Thyroid gland (tissue), 4 donors: Measurements from ENCODE around the gene FST. TPM values are rescaled to one million over a fixed set of nuclear protein-coding genes. Genes with fewer than 3 reads are reported as not detected.

Experiments used
- DNase-seq, 2 donors: peaks; one replicate each; pipeline ENCODE4 v3.0.0-alpha.2; 2019
- H3K27ac ChIP-seq, 3 donors: fragments of 200-600 bp; sonication (generic); 1 replicate in 2 of 3; 2 replicates in 1 of 3; pipeline ENCODE4 v1.5.1; 2016 to 2019; ENCODE audit warnings: mild to moderate bottlenecking in 1 of 3, moderate library complexity in 1 of 3
- H3K27me3 ChIP-seq: fragments of 200-600 bp; sonication (generic); one replicate; pipeline ENCODE4 v1.5.1; 2019
- H3K36me3 ChIP-seq, 2 donors: fragments of 200-600 bp; sonication (generic); one replicate each; pipeline ENCODE4 v1.5.1; 2016 to 2019
- H3K4me1 ChIP-seq, 2 donors: fragments of 200-600 bp; sonication (generic); one replicate each; pipeline ENCODE4 v1.5.1; 2017 to 2019
- H3K4me3 ChIP-seq, 3 donors: fragments of 200-600 bp; sonication (generic); replicated peaks in 1 of 3; 1 replicate in 2 of 3; 2 replicates in 1 of 3; pipeline ENCODE4 v1.5.1; 2016; ENCODE audit warnings: mild to moderate bottlenecking in 1 of 3
- H3K9me3 ChIP-seq: fragments of 200-600 bp; sonication (generic); one replicate; pipeline ENCODE4 v1.5.1; 2017
- CTCF ChIP-seq, 6 experiments: fragments of 200-600 bp in 3 of 6; fragments of 450-650 bp in 3 of 6; sonication (generic) in 3 of 6; IDR thresholded peaks; one replicate each; pipeline ENCODE4 v1.5.1; 2016 to 2019; ENCODE audit warnings: antibody characterized with exemption in 6 of 6, mild to moderate bottlenecking in 2 of 6, inconsistent platforms in 1 of 6, moderate library complexity in 1 of 6
- POLR2A ChIP-seq, 2 donors: fragments of 450-650 bp; IDR thresholded peaks; one replicate each; pipeline ENCODE4 v1.6.1; 2017; ENCODE audit warnings: antibody characterized with exemption in 2 of 2, mild to moderate bottlenecking in 2 of 2, moderate library complexity in 1 of 2
- WGBS, 2 donors: methylation state at CpG; one replicate each; pipeline ENCODE4 v1.1.5; 2017; 5-methylcytosine and 5-hydroxymethylcytosine counted together
- intact Hi-C: fragments of 100-400 bp; cut with DNase I; formaldehyde crosslinking; loops from one replicate; pipeline ENCODE4 v1.15.1; 2023
- total RNA-seq, 4 donors: library from RNA; depleted of rRNA; stranded (reverse); fragments of >200 nt; gene quantifications; one replicate each; pipeline ENCODE4 v1.2.3, GENCODE V29; 2016

FST gene
- total RNA-seq, 4 donors from 2014 or later: 1.7 to 8.9 (median 2.8) TPM

- intact Hi-C loops: no loop called here
- H3K4me3 ChIP-seq: no peak overlapping the region
These were observed 32.1 kb downstream of the FST start for GRCh38 chr5:53512539-53512938.

GRCh38 chr5:53515988-53516387, 35.6 kb downstream of the FST start:
- Histone ChIP-seq H3K9me3 (no peaks in the 10 kb centered on the region), H3K4me3 (no peak overlapping the region), H3K36me3 (no peaks in the 10 kb centered on the region), H3K27ac (no peak overlapping the region), H3K4me1 (no peaks in the 10 kb centered on the region), H3K27me3 (no peaks in the 10 kb centered on the region)
- no peak for DNase-seq
- intact Hi-C loops: no loop called here
- TF ChIP-seq CTCF (IDR thresholded peaks at IDR 0.05) (no peak), POLR2A (IDR thresholded peaks at IDR 0.05) (no peak)
- WGBS, 2 donors: 79 to 80% methylated on average over 6 of the region's 6 CpGs

More at GRCh38 chr5:53512539-53512938, 32.1 kb downstream of the FST start:
- Histone ChIP-seq H3K4me1 (no peaks in the 10 kb centered on the region), H3K27ac (no peak overlapping the region), H3K36me3 (no peaks in the 10 kb centered on the region), H3K27me3 (no peaks in the 10 kb centered on the region), H3K9me3 (no peaks in the 10 kb centered on the region)
- TF ChIP-seq POLR2A (IDR thresholded peaks at IDR 0.05): no peak
- TF ChIP-seq CTCF (IDR thresholded peaks at IDR 0.05): no peak
- no peak for DNase-seq

GRCh38 chr5:53520813-53521212, 40.4 kb downstream of the FST start:
- Histone ChIP-seq H3K27me3 (no peaks in the 10 kb centered on the region), H3K27ac (no peak overlapping the region), H3K36me3 (no peaks in the 10 kb centered on the region), H3K4me3 (no peak overlapping the region), H3K9me3 (no peaks in the 10 kb centered on the region), H3K4me1 (no peaks in the 10 kb centered on the region)
- DNase-seq: no peak
- intact Hi-C loops: no loop called here
- TF ChIP-seq POLR2A (IDR thresholded peaks at IDR 0.05) (no peak), CTCF (IDR thresholded peaks at IDR 0.05) (no peak)

Other genes with a start within 250 kb of the FST start
- 100 to 1,000 TPM in 2 of 4 donors, 10 to 100 TPM in 2; 77.9 to 145 (median 102) TPM for gene NDUFS4, start 80.0 kb downstream of the FST start, total RNA-seq